ENCODE measurements around the gene TRPM4.
"Not testable (repeated sequence)": the region's sequence is repeated elsewhere in the genome, so short reads cannot be mapped to it uniquely, and the experiment has no call there.

Gene TRPM4

GRCh38 chr19:49151267-49152118, 6.1 kb upstream of the TRPM4 start:
- DNase-seq (ENCODE audit: low read depth) = no peak

- DNase-seq (ENCODE audit: low read depth) = no peak
Observed at GRCh38 chr19:49152119-49152550, 5.5 kb upstream of the TRPM4 start.

- no peak for DNase-seq (ENCODE audit: low read depth)
Observed at GRCh38 chr19:49153167-49153809, 4.3 kb upstream of the TRPM4 start.

GRCh38 chr19:49154279-49154678, 3.3 kb upstream of the TRPM4 start:
- DNase-seq (ENCODE audit: low read depth) = no peak

GRCh38 chr19:49155005-49155819, 2.4 kb upstream of the TRPM4 start, which contains the start of gene HRC:
Gene HRC (minus strand): TSS chr19:49155396. CDS start chr19:49155237, 159 bp downstream.
- no peak for DNase-seq (ENCODE audit: low read depth)

- no peak for DNase-seq (ENCODE audit: low read depth)
Observed at GRCh38 chr19:49155820-49156346, 1.7 kb upstream of the TRPM4 start.

GRCh38 chr19:49160450-49161189, 3.0 kb downstream of the TRPM4 start:
- DNase-seq (ENCODE audit: low read depth) = no peak

GRCh38 chr19:49161987-49162386, 4.4 kb downstream of the TRPM4 start:
- DNase-seq (ENCODE audit: low read depth) = no peak

- no peak for DNase-seq (ENCODE audit: low read depth)
Observed at GRCh38 chr19:49165111-49165750, 7.6 kb downstream of the TRPM4 start.

- no peak for DNase-seq (ENCODE audit: low read depth)
Observed at GRCh38 chr19:49165865-49166301, 8.3 kb downstream of the TRPM4 start.

- DNase-seq (ENCODE audit: low read depth) = no peak
Observed at GRCh38 chr19:49167857-49168409, 10.3 kb downstream of the TRPM4 start.

- no peak for DNase-seq (ENCODE audit: low read depth)
Observed at GRCh38 chr19:49168421-49168820, 10.8 kb downstream of the TRPM4 start.

- no peak for DNase-seq (ENCODE audit: low read depth)
Observed at GRCh38 chr19:49173198-49173597, 15.6 kb downstream of the TRPM4 start.

- no peak for DNase-seq (ENCODE audit: low read depth)
Observed at GRCh38 chr19:49180659-49181058, 23.1 kb downstream of the TRPM4 start.

- DNase-seq (ENCODE audit: low read depth) = not testable (repeated sequence)
Observed at GRCh38 chr19:49182010-49182847, 24.6 kb downstream of the TRPM4 start.

GRCh38 chr19:49182848-49183375, 25.3 kb downstream of the TRPM4 start:
- no peak for DNase-seq (ENCODE audit: low read depth)

- DNase-seq (ENCODE audit: low read depth) = no peak
Observed at GRCh38 chr19:49186108-49186507, 28.5 kb downstream of the TRPM4 start.

- no peak for DNase-seq (ENCODE audit: low read depth)
Observed at GRCh38 chr19:49188626-49189200, 31.1 kb downstream of the TRPM4 start.

- DNase-seq (ENCODE audit: low read depth) = no peak
Observed at GRCh38 chr19:49189259-49189658, 31.7 kb downstream of the TRPM4 start.

Measured in activated gamma-delta T cell treated with anti-CD3 and anti-CD28 coated beads, Interleukin-2, amount 50 U/mL, for 16 hours (primary cell).